Kidney (tissue), 14 donors: Measurements from ENCODE around the gene LMAN2L. TPM values are rescaled to one million over a fixed set of nuclear protein-coding genes. Genes with fewer than 3 reads are reported as not detected.

Experiments used
- DNase-seq, 5 donors: peaks; one replicate each; pipeline ENCODE4 v3.0.0-alpha.2; 2013 to 2020
- FAIRE-seq: peaks from 2 replicates; lab custom pipeline; 2012; peaks lifted over from hg19 to GRCh38; lab: Jason Lieb, UNC
- H3K27ac ChIP-seq, 2 donors: one replicate each; pipeline ENCODE4 v1.7.0; 2013; ENCODE audit warnings: low read depth in 2 of 2, low read length in 2 of 2, inconsistent platforms in 1 of 2
- H3K27me3 ChIP-seq: one replicate; pipeline ENCODE4 v1.7.1; 2013; ENCODE audit warnings: low read length, inconsistent platforms; ENCODE audit not compliant: control insufficient read depth, insufficient read depth
- H3K36me3 ChIP-seq, 3 donors: one replicate each; pipeline versions ENCODE4 v1.7.0 to v1.7.1; 2013; ENCODE audit warnings: low read length in 3 of 3, control low read depth in 1 of 3, inconsistent platforms in 1 of 3; ENCODE audit not compliant: insufficient read depth in 3 of 3, control insufficient read depth in 2 of 3
- H3K4me1 ChIP-seq, 3 donors: one replicate each; pipeline versions ENCODE4 v1.7.0 to v1.7.1; 2013; ENCODE audit warnings: low read length in 3 of 3, inconsistent platforms in 1 of 3, low read depth in 1 of 3; ENCODE audit not compliant: control insufficient read depth in 2 of 3, insufficient read depth in 2 of 3
- H3K4me3 ChIP-seq, 3 donors: one replicate each; pipeline versions ENCODE4 v1.7.0 to v1.8.1; 2013; ENCODE audit warnings: low read length in 3 of 3, control low read depth in 1 of 3, inconsistent platforms in 1 of 3
- H3K9ac ChIP-seq, 3 donors: one replicate each; pipeline versions ENCODE4 v1.7.0 to v1.7.1; 2013; ENCODE audit warnings: low read length in 3 of 3, control low read depth in 1 of 3, inconsistent platforms in 1 of 3
- H3K9me3 ChIP-seq, 3 donors: one replicate each; pipeline versions ENCODE4 v1.7.0 to v1.7.1; 2013; ENCODE audit warnings: low read length in 3 of 3, control low read depth in 1 of 3, inconsistent platforms in 1 of 3; ENCODE audit not compliant: control insufficient read depth in 2 of 3, insufficient read depth in 1 of 3
- intact Hi-C: fragments of 100-400 bp; cut with DNase I; formaldehyde crosslinking; loops from one replicate; pipeline ENCODE4 v1.11.1; 2022
- polyA plus RNA-seq: library from polyadenylated mRNA; stranded (reverse); fragments of 350-450 nt; fragmentation: Illumina TruSeq; extraction: RNeasy Lipid Tissue Mini Kit (QIAGEN cat#74804); gene quantifications from one replicate; pipeline ENCODE4 v1.2.3, GENCODE V29; 2014; ENCODE audit warnings: low read depth, low replicate concordance; ENCODE audit not compliant: insufficient read depth
- total RNA-seq: library from RNA; stranded (reverse); fragmentation: NEBNext Ultra II Directional; extraction: Animal tissue kit (Norgen Biotek cat#: 25700); gene quantifications from one replicate; pipeline ENCODE4 v1.2.1, GENCODE V29; 2021
- TF ChIP-seq, protein P1 (sequence below): IDR thresholded peaks from 3 replicates; pipeline ENCODE4 v1.5.1; 2012; ENCODE audit warnings: mild to moderate bottlenecking, moderate library complexity, borderline replicate concordance; ENCODE audit not compliant: insufficient read depth; ENCODE audit errors: extremely low read depth
- donor health status: control.
- donor health status: control.
- donor health status: control.
- donor health status: control.
- donor health status: control.
- donor health status: DM: yes; HTN: yes; CAD: no.
- donor health status: Normal renal cell carcinoma (clear cell type).

LMAN2L gene
- total and polyA plus RNA-seq, 2 donors from 2014 or later: 23.0 to 25.3 TPM

DNA sequence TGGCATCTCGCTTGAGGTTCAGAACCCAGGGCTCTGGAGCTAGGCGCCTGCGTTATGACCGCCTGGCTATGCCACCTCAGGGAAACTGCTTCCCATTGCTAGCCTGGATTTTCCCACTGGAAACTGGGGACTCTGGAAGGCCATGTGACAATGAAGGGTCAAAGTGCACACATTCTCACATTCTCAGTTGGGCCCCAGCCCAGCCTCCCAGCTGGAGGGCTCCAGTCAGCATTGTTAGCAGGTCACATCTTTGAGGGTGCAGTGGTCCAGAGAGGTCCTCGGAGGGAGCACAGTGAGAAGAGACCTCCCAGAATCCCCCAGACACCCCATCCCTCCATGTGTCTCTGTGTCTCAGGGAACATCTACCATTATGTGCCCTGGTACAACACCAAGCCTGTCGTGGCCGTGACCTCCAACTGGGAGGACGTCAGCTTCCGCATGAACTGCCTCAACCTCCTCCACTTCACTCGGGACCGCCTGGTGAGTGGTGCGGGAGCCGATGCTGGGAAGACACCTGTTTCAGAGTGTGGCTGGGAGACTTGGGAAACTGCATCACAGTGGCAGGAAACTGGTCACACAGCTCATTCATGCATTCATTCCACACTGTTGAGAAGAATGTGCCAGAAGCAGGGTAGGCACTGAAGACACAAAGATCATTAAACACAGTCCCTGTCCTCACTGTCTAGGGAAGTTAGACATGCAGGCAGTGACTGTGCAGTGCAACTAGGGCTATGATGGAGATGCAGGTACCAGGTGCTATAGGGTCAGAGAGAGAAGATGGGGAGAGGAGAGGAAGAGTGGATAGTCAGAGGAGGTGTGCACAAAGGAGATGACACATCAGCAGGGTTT is 55.7 kb downstream of the LMAN2L start:
- FAIRE-seq: no peak
- Histone ChIP-seq H3K27ac (no peak overlapping the region), H3K27me3 (no peaks in the 10 kb centered on the region), H3K9ac (no peak overlapping the region), H3K4me3 (no peak overlapping the region), H3K4me1 (no peaks in the 10 kb centered on the region), H3K36me3 (no peaks in the 10 kb centered on the region), H3K9me3 (no peaks in the 10 kb centered on the region)
- intact Hi-C loops: no loop called here
- TF ChIP-seq, protein P1, sequence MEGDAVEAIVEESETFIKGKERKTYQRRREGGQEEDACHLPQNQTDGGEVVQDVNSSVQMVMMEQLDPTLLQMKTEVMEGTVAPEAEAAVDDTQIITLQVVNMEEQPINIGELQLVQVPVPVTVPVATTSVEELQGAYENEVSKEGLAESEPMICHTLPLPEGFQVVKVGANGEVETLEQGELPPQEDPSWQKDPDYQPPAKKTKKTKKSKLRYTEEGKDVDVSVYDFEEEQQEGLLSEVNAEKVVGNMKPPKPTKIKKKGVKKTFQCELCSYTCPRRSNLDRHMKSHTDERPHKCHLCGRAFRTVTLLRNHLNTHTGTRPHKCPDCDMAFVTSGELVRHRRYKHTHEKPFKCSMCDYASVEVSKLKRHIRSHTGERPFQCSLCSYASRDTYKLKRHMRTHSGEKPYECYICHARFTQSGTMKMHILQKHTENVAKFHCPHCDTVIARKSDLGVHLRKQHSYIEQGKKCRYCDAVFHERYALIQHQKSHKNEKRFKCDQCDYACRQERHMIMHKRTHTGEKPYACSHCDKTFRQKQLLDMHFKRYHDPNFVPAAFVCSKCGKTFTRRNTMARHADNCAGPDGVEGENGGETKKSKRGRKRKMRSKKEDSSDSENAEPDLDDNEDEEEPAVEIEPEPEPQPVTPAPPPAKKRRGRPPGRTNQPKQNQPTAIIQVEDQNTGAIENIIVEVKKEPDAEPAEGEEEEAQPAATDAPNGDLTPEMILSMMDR: no peak
- DNase-seq: no peak

DNA sequence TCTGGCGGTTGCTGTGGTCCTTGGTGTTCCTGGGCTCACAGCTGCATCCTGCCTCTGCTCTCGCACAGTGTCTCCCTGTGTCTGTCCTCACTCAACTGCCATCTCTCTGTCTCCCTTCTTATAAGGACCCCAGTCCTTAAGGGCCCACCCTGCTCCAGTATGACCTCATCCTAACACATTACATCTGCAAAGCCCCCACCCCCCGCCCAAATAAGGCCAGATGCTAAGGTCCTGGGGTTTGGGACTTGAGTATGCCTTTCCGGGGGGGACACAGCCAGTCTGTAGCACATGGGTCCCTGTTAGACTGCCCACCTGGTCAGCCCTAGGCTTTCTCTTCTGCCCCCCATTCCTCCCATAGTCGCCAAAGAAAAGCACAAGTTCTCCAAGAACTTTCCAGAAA is 56.6 kb downstream of the LMAN2L start:
- no peak for FAIRE-seq

DNA sequence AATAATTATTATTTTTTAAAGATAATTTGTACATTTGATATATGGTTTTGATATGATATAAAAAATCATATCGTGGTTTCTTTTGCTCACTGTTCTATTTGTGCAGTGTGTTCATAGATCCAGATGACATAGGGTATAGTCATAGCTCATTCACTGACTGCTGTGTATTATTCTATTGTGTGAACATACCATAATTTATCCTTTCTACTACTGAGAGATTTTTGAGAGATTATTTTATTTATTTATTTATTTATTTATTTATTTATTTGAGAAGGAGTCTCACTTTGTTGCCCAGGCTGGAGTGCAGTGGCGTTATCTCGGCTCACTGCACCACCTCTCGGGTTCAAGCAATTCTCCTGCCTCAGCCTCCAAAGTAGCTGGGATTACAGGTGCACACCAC is 58.3 kb downstream of the LMAN2L start:
- TF ChIP-seq, protein P1: no peak

More for the DNA sequence above, 56.6 kb downstream of the LMAN2L start:
- Histone ChIP-seq H3K4me3 (no peak overlapping the region), H3K4me1 (no peaks in the 10 kb centered on the region), H3K36me3 (no peaks in the 10 kb centered on the region), H3K9me3 (no peaks in the 10 kb centered on the region), H3K27me3 (no peaks in the 10 kb centered on the region), H3K27ac (no peak overlapping the region), H3K9ac (no peak overlapping the region)
- TF ChIP-seq, protein P1: no peak
- intact Hi-C loops: no loop called here
- no peak for DNase-seq

More for the DNA sequence above, 58.3 kb downstream of the LMAN2L start:
- FAIRE-seq: no peak
- DNase-seq: no peak
- no peak overlapping the region for H3K4me3 ChIP-seq
- H3K36me3 ChIP-seq: no peaks in the 10 kb centered on the region
- intact Hi-C loops: no loop called here
- H3K27me3 ChIP-seq: no peaks in the 10 kb centered on the region
- no peaks in the 10 kb centered on the region for H3K9me3 ChIP-seq
- no peak overlapping the region for H3K9ac ChIP-seq
- H3K4me1 ChIP-seq: no peaks in the 10 kb centered on the region
- no peak overlapping the region for H3K27ac ChIP-seq
